ENCODE data around the gene PHF12. TPM values are rescaled to one million over a fixed set of nuclear protein-coding genes. Genes with fewer than 3 reads are reported as not detected.

Gene PHF12
- total RNA-seq, 1 experiment from 2014 or later = 79.1 TPM

DNA sequence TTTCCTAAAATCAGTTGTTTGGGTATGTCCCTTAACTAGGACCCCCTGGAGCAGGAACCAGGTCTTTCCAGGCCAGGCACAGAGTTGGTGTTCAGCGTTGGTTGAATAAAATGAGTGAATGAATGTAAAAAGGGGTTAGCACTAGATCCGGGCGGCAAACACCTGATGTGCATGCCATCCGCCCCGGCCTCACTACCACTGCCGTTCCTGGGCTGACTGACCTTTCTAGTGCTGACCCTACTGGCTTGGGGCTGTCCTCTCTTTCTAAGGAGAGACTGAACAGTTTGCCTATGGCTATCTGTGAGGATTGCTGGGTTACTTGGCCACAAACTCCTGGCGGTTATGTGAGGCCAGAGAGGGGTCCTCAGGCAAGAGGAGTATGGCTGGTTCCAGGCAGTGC is 10.1 kb upstream of the PHF12 start:
- Histone ChIP-seq H3K9me3 (ENCODE audit: control insufficient read depth, insufficient read depth, low read depth, low read length) (no peaks in the 10 kb centered on the region), H3K27me3 (ENCODE audit: control insufficient read depth, insufficient read depth, low read length) (peaks cover 3% of the 10 kb centered on the region; the same call in 1 of the 2 replicates), H3K36me3 (ENCODE audit: control insufficient read depth, insufficient read depth, low read length) (no peaks in the 10 kb centered on the region), H3K4me3 (ENCODE audit: low read depth in 2 of 2, low read length in 2 of 2) (no peak overlapping the region), H3K4me1 (ENCODE audit: control insufficient read depth, insufficient read depth, low read length) (no peaks in the 10 kb centered on the region; the same call in 1 of the 2 replicates), H3K27ac (ENCODE audit: low read length) (no peak overlapping the region)
- intact Hi-C loops (cut with micrococcal nuclease; ENCODE audit: unreplicated experiment) (no loop called here), in situ Hi-C loops (cut with HindIII; ENCODE audit: low pct_unique_long_range_greater_than_20kb, low sequenced_read_pairs) (no loop called here)
- no TSS peak for BruUV-seq (replicated peaks)
- TF ChIP-seq POLR2AphosphoS5 (IDR thresholded peaks at IDR 0.05; ENCODE audit: low read depth, low read length) (no peak), TCF7L2 (IDR thresholded peaks at IDR 0.05; ENCODE audit: low read depth, low read length) (no peak), SIN3A (IDR thresholded peaks at IDR 0.05; ENCODE audit: borderline replicate concordance, insufficient read depth, low read depth, low read length) (no peak)
- TF ChIP-seq, protein P1, sequence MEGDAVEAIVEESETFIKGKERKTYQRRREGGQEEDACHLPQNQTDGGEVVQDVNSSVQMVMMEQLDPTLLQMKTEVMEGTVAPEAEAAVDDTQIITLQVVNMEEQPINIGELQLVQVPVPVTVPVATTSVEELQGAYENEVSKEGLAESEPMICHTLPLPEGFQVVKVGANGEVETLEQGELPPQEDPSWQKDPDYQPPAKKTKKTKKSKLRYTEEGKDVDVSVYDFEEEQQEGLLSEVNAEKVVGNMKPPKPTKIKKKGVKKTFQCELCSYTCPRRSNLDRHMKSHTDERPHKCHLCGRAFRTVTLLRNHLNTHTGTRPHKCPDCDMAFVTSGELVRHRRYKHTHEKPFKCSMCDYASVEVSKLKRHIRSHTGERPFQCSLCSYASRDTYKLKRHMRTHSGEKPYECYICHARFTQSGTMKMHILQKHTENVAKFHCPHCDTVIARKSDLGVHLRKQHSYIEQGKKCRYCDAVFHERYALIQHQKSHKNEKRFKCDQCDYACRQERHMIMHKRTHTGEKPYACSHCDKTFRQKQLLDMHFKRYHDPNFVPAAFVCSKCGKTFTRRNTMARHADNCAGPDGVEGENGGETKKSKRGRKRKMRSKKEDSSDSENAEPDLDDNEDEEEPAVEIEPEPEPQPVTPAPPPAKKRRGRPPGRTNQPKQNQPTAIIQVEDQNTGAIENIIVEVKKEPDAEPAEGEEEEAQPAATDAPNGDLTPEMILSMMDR (IDR thresholded peaks at IDR 0.05) = no peak
- TF ChIP-seq, protein P2, sequence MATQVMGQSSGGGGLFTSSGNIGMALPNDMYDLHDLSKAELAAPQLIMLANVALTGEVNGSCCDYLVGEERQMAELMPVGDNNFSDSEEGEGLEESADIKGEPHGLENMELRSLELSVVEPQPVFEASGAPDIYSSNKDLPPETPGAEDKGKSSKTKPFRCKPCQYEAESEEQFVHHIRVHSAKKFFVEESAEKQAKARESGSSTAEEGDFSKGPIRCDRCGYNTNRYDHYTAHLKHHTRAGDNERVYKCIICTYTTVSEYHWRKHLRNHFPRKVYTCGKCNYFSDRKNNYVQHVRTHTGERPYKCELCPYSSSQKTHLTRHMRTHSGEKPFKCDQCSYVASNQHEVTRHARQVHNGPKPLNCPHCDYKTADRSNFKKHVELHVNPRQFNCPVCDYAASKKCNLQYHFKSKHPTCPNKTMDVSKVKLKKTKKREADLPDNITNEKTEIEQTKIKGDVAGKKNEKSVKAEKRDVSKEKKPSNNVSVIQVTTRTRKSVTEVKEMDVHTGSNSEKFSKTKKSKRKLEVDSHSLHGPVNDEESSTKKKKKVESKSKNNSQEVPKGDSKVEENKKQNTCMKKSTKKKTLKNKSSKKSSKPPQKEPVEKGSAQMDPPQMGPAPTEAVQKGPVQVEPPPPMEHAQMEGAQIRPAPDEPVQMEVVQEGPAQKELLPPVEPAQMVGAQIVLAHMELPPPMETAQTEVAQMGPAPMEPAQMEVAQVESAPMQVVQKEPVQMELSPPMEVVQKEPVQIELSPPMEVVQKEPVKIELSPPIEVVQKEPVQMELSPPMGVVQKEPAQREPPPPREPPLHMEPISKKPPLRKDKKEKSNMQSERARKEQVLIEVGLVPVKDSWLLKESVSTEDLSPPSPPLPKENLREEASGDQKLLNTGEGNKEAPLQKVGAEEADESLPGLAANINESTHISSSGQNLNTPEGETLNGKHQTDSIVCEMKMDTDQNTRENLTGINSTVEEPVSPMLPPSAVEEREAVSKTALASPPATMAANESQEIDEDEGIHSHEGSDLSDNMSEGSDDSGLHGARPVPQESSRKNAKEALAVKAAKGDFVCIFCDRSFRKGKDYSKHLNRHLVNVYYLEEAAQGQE (IDR thresholded peaks at IDR 0.05; ENCODE audit: insufficient read depth in 1 of 2, low read depth in 2 of 2, low read length in 1 of 2) = no peak
- ATAC-seq (no peak), DNase-seq (ENCODE audit: low read depth, low spot score) (no peak)
- POLR2A ChIA-PET = no interaction called here
- CTCF ChIA-PET = interaction anchor here (1.7 kb wide), 1 partner anchor 156 kb away, joined by 5 read pairs; no protein-coding TSS in a partner anchor

DNA sequence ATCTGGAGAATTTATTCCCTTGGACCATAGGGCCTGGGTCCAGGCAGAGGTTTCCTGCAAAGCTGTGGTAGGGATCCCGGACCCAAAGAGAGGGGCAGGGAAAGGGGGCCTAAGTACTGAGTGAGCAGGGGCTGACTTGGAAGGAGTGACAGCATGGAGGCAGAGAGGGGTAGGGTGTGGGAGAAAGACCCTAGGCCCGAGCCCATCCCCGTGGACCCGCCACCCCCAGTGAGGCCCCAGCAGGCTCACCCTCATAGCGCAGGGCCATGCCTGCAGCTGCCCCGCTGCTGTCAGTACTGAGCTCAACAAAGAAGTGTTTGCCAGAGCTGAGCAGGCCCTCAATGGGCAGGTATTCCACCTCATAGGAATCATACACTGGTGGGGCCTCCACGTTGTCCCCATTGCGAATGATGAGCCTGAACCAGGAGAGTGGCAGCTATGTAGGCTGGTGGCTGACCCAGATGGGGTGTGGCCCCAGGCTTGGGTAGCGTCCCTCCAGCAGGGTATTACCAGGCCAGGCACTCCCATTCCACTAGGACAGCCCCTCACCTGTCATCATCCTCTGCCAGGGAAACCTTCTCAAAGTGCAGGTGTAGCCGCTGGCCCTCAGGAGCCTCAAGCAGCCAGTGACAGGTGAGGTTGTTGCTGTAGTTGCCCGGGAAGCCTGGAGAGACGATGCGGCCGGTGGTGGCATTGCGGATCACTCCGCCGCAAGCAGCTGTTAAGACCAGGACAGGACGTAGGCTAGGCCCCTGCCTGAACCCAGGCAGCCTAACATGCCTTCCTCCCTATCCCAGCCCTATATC is 9.1 kb upstream of the PHF12 start:
- intact Hi-C loops (cut with micrococcal nuclease; ENCODE audit: unreplicated experiment) = no loop called here
- Histone ChIP-seq H3K9me3 (ENCODE audit: control insufficient read depth, insufficient read depth, low read depth, low read length) (no peaks in the 10 kb centered on the region), H3K27me3 (ENCODE audit: control insufficient read depth, insufficient read depth, low read length) (peaks cover 3% of the 10 kb centered on the region; the same call in 1 of the 2 replicates), H3K36me3 (ENCODE audit: control insufficient read depth, insufficient read depth, low read length) (no peaks in the 10 kb centered on the region), H3K27ac (ENCODE audit: low read length) (no peak overlapping the region), H3K4me1 (ENCODE audit: control insufficient read depth, insufficient read depth, low read length) (no peaks in the 10 kb centered on the region; the same call in 1 of the 2 replicates), H3K4me3 (ENCODE audit: low read depth in 2 of 2, low read length in 2 of 2) (no peak overlapping the region)
- in situ Hi-C loops (cut with HindIII; ENCODE audit: low pct_unique_long_range_greater_than_20kb, low sequenced_read_pairs) = no loop called here
- BruUV-seq (replicated peaks) = no TSS peak
- TF ChIP-seq, protein P2 (IDR thresholded peaks at IDR 0.05; ENCODE audit: insufficient read depth in 1 of 2, low read depth in 2 of 2, low read length in 1 of 2) = no peak
- no peak for TF ChIP-seq POLR2AphosphoS5 (IDR thresholded peaks at IDR 0.05; ENCODE audit: low read depth, low read length)
- TF ChIP-seq SIN3A (IDR thresholded peaks at IDR 0.05; ENCODE audit: borderline replicate concordance, insufficient read depth, low read depth, low read length) = no peak
- TF ChIP-seq, protein P1 (IDR thresholded peaks at IDR 0.05) = no peak
- no peak for TF ChIP-seq TCF7L2 (IDR thresholded peaks at IDR 0.05; ENCODE audit: low read depth, low read length)
- ATAC-seq = no peak
- CTCF ChIA-PET = interaction anchor here (0.5 to 1.7 kb wide), 2 partner anchors 44 to 157 kb away, joined by 4 to 5 read pairs; no protein-coding TSS in a partner anchor
- POLR2A ChIA-PET = interaction anchor here (0.6 kb wide), 1 partner anchor 176 kb away, joined by 4 read pairs; no protein-coding TSS in a partner anchor
- DNase-seq (ENCODE audit: low read depth, low spot score) = no peak
